NT2/D1 (cell line): ENCODE results near the gene MPZ.

Source experiments
- SUZ12 ChIP-seq: IDR thresholded peaks from 2 replicates; pipeline ENCODE4 v1.6.1; 2011; ENCODE audit not compliant: insufficient read length, insufficient read depth; ENCODE audit errors: extremely low read depth
- ZNF274 ChIP-seq: IDR thresholded peaks from 2 replicates; pipeline ENCODE4 v1.6.1; 2011; ENCODE audit warnings: mild to moderate bottlenecking, low read depth, low read length

DNA sequence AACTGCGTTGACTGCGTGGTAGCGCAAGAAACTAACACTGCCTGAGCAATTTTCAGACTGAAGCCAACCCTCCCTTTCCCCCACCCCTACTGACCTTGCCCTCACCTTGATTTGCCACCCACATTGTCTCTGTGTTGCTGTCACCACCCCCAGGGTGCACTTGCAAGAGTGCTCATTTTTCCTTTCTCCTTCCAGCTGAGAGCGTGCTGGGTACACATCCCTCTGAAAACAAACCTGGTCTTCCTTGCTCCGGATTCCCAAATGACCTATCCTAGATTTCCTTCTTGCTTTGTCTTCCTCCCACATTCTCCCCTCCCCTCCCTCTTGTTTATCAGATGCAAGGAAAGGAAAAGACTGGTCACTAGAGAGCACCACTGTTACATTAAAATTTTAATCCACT is 24.2 kb downstream of the MPZ start:
- TF ChIP-seq ZNF274 (no peak), SUZ12 (no peak)
